ENCODE results near the gene DAGLA. TPM values are rescaled to one million over a fixed set of nuclear protein-coding genes. Genes with fewer than 3 reads are reported as not detected.

DAGLA gene
- total RNA-seq, 1 experiment from 2014 or later: 8.6 TPM

DNA sequence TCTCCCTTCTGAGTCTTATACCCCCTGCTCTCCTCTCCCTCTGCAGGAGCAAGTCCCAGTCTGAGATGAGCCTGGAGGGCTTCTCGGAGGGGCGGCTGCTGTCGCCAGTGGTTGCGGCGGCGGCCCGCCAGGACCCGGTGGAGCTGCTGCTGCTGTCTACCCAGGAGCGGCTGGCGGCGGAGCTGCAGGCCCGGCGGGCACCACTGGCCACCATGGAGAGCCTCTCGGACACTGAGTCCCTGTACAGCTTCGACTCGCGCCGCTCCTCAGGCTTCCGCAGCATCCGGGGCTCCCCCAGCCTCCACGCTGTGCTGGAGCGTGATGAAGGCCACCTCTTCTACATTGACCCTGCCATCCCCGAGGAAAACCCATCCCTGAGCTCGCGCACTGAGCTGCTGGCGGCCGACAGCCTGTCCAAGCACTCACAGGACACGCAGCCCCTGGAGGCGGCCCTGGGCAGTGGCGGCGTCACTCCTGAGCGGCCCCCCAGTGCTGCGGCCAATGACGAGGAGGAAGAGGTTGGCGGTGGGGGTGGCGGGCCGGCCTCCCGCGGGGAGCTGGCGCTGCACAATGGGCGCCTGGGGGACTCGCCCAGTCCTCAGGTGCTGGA is 63.4 kb downstream of the DAGLA start:
- no TSS peak for BruUV-seq (replicated peaks)
- peaks cover 4% of the 10 kb centered on the region; the same call in 1 of the 2 replicates for H3K36me3 ChIP-seq (ENCODE audit: low read depth, low read length)
- ATAC-seq (no peak), DNase-seq (no peak)
- no peak for TF ChIP-seq CTCF (conservative IDR thresholded peaks at IDR 0.05; ENCODE audit: low read depth, low read length)
- TF ChIP-seq EZH2phosphoT487 (IDR thresholded peaks at IDR 0.05; ENCODE audit: borderline replicate concordance, low read length): no peak
- no peak for TF ChIP-seq EZH2 (IDR thresholded peaks at IDR 0.05; ENCODE audit: low read length, unreplicated experiment)
- H2AFZ ChIP-seq (ENCODE audit: low read length): no peak overlapping the region
- no peaks in the 10 kb centered on the region for H4K20me1 ChIP-seq (ENCODE audit: low read length)
- H3K4me1 ChIP-seq (ENCODE audit: insufficient read depth, low read length): peaks cover 11% of the 10 kb centered on the region; the same call in 1 of the 2 replicates
- no peak overlapping the region for H3K27ac ChIP-seq (ENCODE audit: low read length)
- no peaks in the 10 kb centered on the region for H3K27me3 ChIP-seq (ENCODE audit: low read length)
- H3K79me2 ChIP-seq (ENCODE audit: low read length): no peaks in the 10 kb centered on the region
- CTCF ChIA-PET: no interaction called here
- no peaks in the 10 kb centered on the region for H3F3A ChIP-seq (ENCODE audit: low read length, unreplicated experiment)
- no peak overlapping the region for H3K4me2 ChIP-seq (ENCODE audit: low read length)
- no peaks in the 10 kb centered on the region for H3K9me3 ChIP-seq (ENCODE audit: low read length)
- H3K9me2 ChIP-seq (replicated peaks; ENCODE audit: low read length): no peaks in the 10 kb centered on the region
- no peak overlapping the region for H3K9ac ChIP-seq (ENCODE audit: low read length)
- POLR2A ChIA-PET (ENCODE audit: unreplicated experiment): interaction anchor here (0.6 kb wide), 1 partner anchor 47 kb away, joined by 4 read pairs; no protein-coding TSS in a partner anchor
- H3K4me3 ChIP-seq (ENCODE audit: low read length): no peak overlapping the region
- intact Hi-C loops (cut with micrococcal nuclease): no loop called here

DNA sequence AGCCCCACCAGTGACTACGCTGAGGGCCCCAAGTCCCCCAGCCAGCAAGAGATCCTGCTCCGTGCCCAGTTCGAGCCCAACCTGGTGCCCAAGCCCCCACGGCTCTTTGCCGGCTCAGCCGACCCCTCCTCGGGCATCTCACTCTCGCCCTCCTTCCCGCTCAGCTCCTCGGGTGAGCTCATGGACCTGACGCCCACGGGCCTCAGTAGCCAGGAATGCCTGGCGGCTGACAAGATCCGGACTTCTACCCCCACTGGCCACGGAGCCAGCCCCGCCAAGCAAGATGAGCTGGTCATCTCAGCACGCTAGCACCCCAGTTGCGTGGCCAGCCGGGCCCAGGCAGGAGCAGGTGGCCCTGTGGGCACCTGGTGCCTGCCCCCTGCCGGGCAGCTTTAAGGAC is 64.0 kb downstream of the DAGLA start:
- BruUV-seq (replicated peaks): no TSS peak
- Histone ChIP-seq H3K27ac (ENCODE audit: low read length) (no peak overlapping the region), H3K36me3 (ENCODE audit: low read depth, low read length) (peaks cover 4% of the 10 kb centered on the region; the same call in 1 of the 2 replicates), H3K27me3 (ENCODE audit: low read length) (no peaks in the 10 kb centered on the region), H3K4me1 (ENCODE audit: insufficient read depth, low read length) (peaks cover 11% of the 10 kb centered on the region; the same call in 1 of the 2 replicates), H3F3A (ENCODE audit: low read length, unreplicated experiment) (no peaks in the 10 kb centered on the region), H3K4me2 (ENCODE audit: low read length) (no peak overlapping the region), H2AFZ (ENCODE audit: low read length) (no peak overlapping the region), H3K9ac (ENCODE audit: low read length) (no peak overlapping the region), H3K4me3 (ENCODE audit: low read length) (no peak overlapping the region), H4K20me1 (ENCODE audit: low read length) (no peaks in the 10 kb centered on the region), H3K79me2 (ENCODE audit: low read length) (no peaks in the 10 kb centered on the region), H3K9me3 (ENCODE audit: low read length) (no peaks in the 10 kb centered on the region), H3K9me2 (replicated peaks; ENCODE audit: low read length) (no peaks in the 10 kb centered on the region)
- TF ChIP-seq EZH2phosphoT487 (IDR thresholded peaks at IDR 0.05; ENCODE audit: borderline replicate concordance, low read length): no peak
- no peak for TF ChIP-seq EZH2 (IDR thresholded peaks at IDR 0.05; ENCODE audit: low read length, unreplicated experiment)
- TF ChIP-seq CTCF (conservative IDR thresholded peaks at IDR 0.05; ENCODE audit: low read depth, low read length): no peak
- intact Hi-C loops (cut with micrococcal nuclease): no loop called here
- ChIA-PET CTCF (no interaction called here), POLR2A (ENCODE audit: unreplicated experiment) (interaction anchor here (0.6 kb wide), 1 partner anchor 47 kb away, joined by 4 read pairs; no protein-coding TSS in a partner anchor)
- no peak for DNase-seq
- ATAC-seq: no peak

- TF ChIP-seq EZH2 (IDR thresholded peaks at IDR 0.05; ENCODE audit: low read length, unreplicated experiment) (no peak), CTCF (conservative IDR thresholded peaks at IDR 0.05; ENCODE audit: low read depth, low read length) (no peak), EZH2phosphoT487 (IDR thresholded peaks at IDR 0.05; ENCODE audit: borderline replicate concordance, low read length) (no peak)
- H3K9me2 ChIP-seq (replicated peaks; ENCODE audit: low read length): no peaks in the 10 kb centered on the region
- no peak for DNase-seq
- no peaks in the 10 kb centered on the region for H3K9me3 ChIP-seq (ENCODE audit: low read length)
- peaks cover 11% of the 10 kb centered on the region; the same call in 1 of the 2 replicates for H3K4me1 ChIP-seq (ENCODE audit: insufficient read depth, low read length)
- H3F3A ChIP-seq (ENCODE audit: low read length, unreplicated experiment): no peaks in the 10 kb centered on the region
- H3K27me3 ChIP-seq (ENCODE audit: low read length): no peaks in the 10 kb centered on the region
- no peak overlapping the region for H2AFZ ChIP-seq (ENCODE audit: low read length)
- no peak overlapping the region for H3K4me2 ChIP-seq (ENCODE audit: low read length)
- no peak overlapping the region for H3K27ac ChIP-seq (ENCODE audit: low read length)
- no peak for ATAC-seq
- POLR2A ChIA-PET (ENCODE audit: unreplicated experiment): no interaction called here
- peaks cover 4% of the 10 kb centered on the region; the same call in 1 of the 2 replicates for H3K36me3 ChIP-seq (ENCODE audit: low read depth, low read length)
- intact Hi-C loops (cut with micrococcal nuclease): loop anchor here (5.0 kb wide), 1 partner anchor 363 kb away; no protein-coding TSS in a partner anchor
- H3K9ac ChIP-seq (ENCODE audit: low read length): no peak overlapping the region
- no TSS peak for BruUV-seq (replicated peaks)
- CTCF ChIA-PET: no interaction called here
- H3K79me2 ChIP-seq (ENCODE audit: low read length): no peaks in the 10 kb centered on the region
- H4K20me1 ChIP-seq (ENCODE audit: low read length): no peaks in the 10 kb centered on the region
- no peak overlapping the region for H3K4me3 ChIP-seq (ENCODE audit: low read length)
Observed at GRCh38 chr11:61744609-61745156, 64.5 kb downstream of the DAGLA start.

Data from PC-3 (cell line).